Sciatic nerve (tissue), 2 donors: ENCODE data around the gene NLGN4X. TPM values are rescaled to one million over a fixed set of nuclear protein-coding genes. Genes with fewer than 3 reads are reported as not detected.

Experiments used
- ATAC-seq: fragments of 200-7000 bp; cut with Tn5 transposase; one replicate; pipeline ENCODE4 v1.9.1; 2020; ENCODE audit warnings: mild to moderate bottlenecking, moderate library complexity
- DNase-seq: peaks from one replicate; pipeline ENCODE4 v3.0.0-alpha.2; 2020; ENCODE audit warnings: low spot score
- intact Hi-C: fragments of 100-400 bp; cut with DNase I; formaldehyde crosslinking; loops from one replicate; pipeline ENCODE4 v1.14.2; 2022
- total RNA-seq: library from RNA; stranded (reverse); fragmentation: NEBNext Ultra II Directional; extraction: Animal tissue kit (Norgen Biotek cat#: 25700); gene quantifications from one replicate; pipeline ENCODE4 v1.2.1, GENCODE V29; 2021
- donor health status: DM: no; HTN: no; CAD: no.
- donor health status: DM: no; HTN: no; CAD: no.

NLGN4X gene
- total RNA-seq, 1 donor from 2014 or later: 17.9 TPM

- DNase-seq (no peak), ATAC-seq (no peak)
- intact Hi-C loops: no loop called here
These were observed 204.5 kb downstream of the NLGN4X start for GRCh38 chrX:6024204-6024603.

GRCh38 chrX:6021316-6022091 is 207.2 kb downstream of the NLGN4X start:
- intact Hi-C loops: no loop called here
- ATAC-seq: no peak
- DNase-seq: no peak

- intact Hi-C loops: loop anchor here (5.0 kb wide), 1 partner anchor 1927 kb away; no protein-coding TSS in a partner anchor
- no peak for DNase-seq
- no peak for ATAC-seq
These were observed 209.6 kb downstream of the NLGN4X start for GRCh38 chrX:6019076-6019475.

- ATAC-seq (no peak), DNase-seq (no peak)
- intact Hi-C loops: loop anchor here (5.0 kb wide), 1 partner anchor 1923 kb away; no protein-coding TSS in a partner anchor
These were observed 213.2 kb downstream of the NLGN4X start for GRCh38 chrX:6015423-6015822.

- ATAC-seq (no peak), DNase-seq (no peak)
- intact Hi-C loops: no loop called here
These were observed 216.3 kb downstream of the NLGN4X start for GRCh38 chrX:6012357-6012756.

- intact Hi-C loops: no loop called here
- ATAC-seq: no peak
These were observed 222.8 kb downstream of the NLGN4X start for GRCh38 chrX:6005856-6006255.

GRCh38 chrX:6004529-6004928 is 224.1 kb downstream of the NLGN4X start:
- ATAC-seq: no peak
- no peak for DNase-seq
- intact Hi-C loops: no loop called here

More at GRCh38 chrX:6005856-6006255, 222.8 kb downstream of the NLGN4X start:
- DNase-seq: no peak

- intact Hi-C loops: no loop called here
- DNase-seq (no peak), ATAC-seq (no peak)
These were observed 226.6 kb downstream of the NLGN4X start for GRCh38 chrX:6002056-6002455.

GRCh38 chrX:5998901-5999300 is 229.8 kb downstream of the NLGN4X start:
- intact Hi-C loops: no loop called here
- no peak for ATAC-seq
- DNase-seq: no peak

GRCh38 chrX:5998456-5998855 is 230.2 kb downstream of the NLGN4X start:
- intact Hi-C loops: no loop called here
- DNase-seq: no peak
- no peak for ATAC-seq

GRCh38 chrX:5991393-5991792 is 237.3 kb downstream of the NLGN4X start:
- intact Hi-C loops: no loop called here
- DNase-seq (no peak), ATAC-seq (no peak)

GRCh38 chrX:5979338-5979737 is 249.3 kb downstream of the NLGN4X start:
- DNase-seq (no peak), ATAC-seq (no peak)
- intact Hi-C loops: no loop called here

GRCh38 chrX:5976332-5976731 is 252.3 kb downstream of the NLGN4X start:
- intact Hi-C loops: no loop called here
- DNase-seq (no peak), ATAC-seq (no peak)

- DNase-seq (no peak), ATAC-seq (no peak)
- intact Hi-C loops: no loop called here
These were observed 257.4 kb downstream of the NLGN4X start for GRCh38 chrX:5971300-5971699.

- DNase-seq (no peak), ATAC-seq (no peak)
- intact Hi-C loops: no loop called here
These were observed 263.3 kb downstream of the NLGN4X start for GRCh38 chrX:5965406-5965805.

GRCh38 chrX:5959286-5959685 is 269.4 kb downstream of the NLGN4X start:
- intact Hi-C loops: no loop called here
- ATAC-seq (no peak), DNase-seq (no peak)

GRCh38 chrX:5958523-5958922 is 270.1 kb downstream of the NLGN4X start:
- DNase-seq: no peak
- no peak for ATAC-seq
- intact Hi-C loops: no loop called here

- DNase-seq (no peak), ATAC-seq (no peak)
- intact Hi-C loops: no loop called here
These were observed 271.2 kb downstream of the NLGN4X start for GRCh38 chrX:5957506-5957905.

- ATAC-seq: peak; percentile 81
- intact Hi-C loops: no loop called here
- DNase-seq: no peak
These were observed 292.2 kb downstream of the NLGN4X start for GRCh38 chrX:5936438-5936837.

GRCh38 chrX:5928224-5928623 is 300.4 kb downstream of the NLGN4X start:
- intact Hi-C loops: no loop called here
- no peak for DNase-seq
- no peak for ATAC-seq

- ATAC-seq: no peak
- intact Hi-C loops: no loop called here
- DNase-seq: no peak
These were observed 311.7 kb downstream of the NLGN4X start for GRCh38 chrX:5916945-5917344.
